MCF 10A (cell line): ENCODE results near the gene NAA60. TPM values are rescaled to one million over a fixed set of nuclear protein-coding genes. Genes with fewer than 3 reads are reported as not detected.

Experiments
- BruUV-seq: library from RNA; stranded (reverse); fragments of 400-500 nt; replicated peaks from 2 replicates; lab custom pipeline; 2021; lab: Mats Ljungman, UMichigan
- CTCF ChIA-PET: fragments of 300-600 bp; sonication (Branson Sonifier 250); formaldehyde crosslinking; extraction: SDS; loops from one replicate; lab custom pipeline; 2021; ENCODE audit warnings: antibody characterized with exemption, inconsistent platforms; lab: Yijun Ruan, JAX
- POLR2A ChIA-PET: fragments of 300-600, 350-650 bp; sonication (Branson Sonifier 250); formaldehyde crosslinking; extraction: SDS; loops from one replicate; lab custom pipeline; 2020; ENCODE audit warnings: antibody characterized with exemption, inconsistent platforms; lab: Yijun Ruan, JAX
- DNase-seq: peaks from one replicate; pipeline ENCODE4 v3.0.0-alpha.2; 2018; ENCODE audit not compliant: unreplicated experiment
- H3K27ac Mint-ChIP-seq: one replicate; pipeline ENCODE4 v1.8.0; 2022; ENCODE audit warnings: mild to moderate bottlenecking, low read depth, mixed read lengths; ENCODE audit not compliant: unreplicated experiment
- H3K27me3 Mint-ChIP-seq: one replicate; pipeline ENCODE4 v1.8.0; 2022; ENCODE audit warnings: mixed read lengths; ENCODE audit not compliant: insufficient read depth, unreplicated experiment
- H3K36me3 Mint-ChIP-seq: one replicate; pipeline ENCODE4 v1.8.0; 2022; ENCODE audit warnings: mild to moderate bottlenecking, moderate library complexity, mixed read lengths; ENCODE audit not compliant: insufficient read depth, unreplicated experiment
- H3K4me1 Mint-ChIP-seq: one replicate; pipeline ENCODE4 v1.8.0; 2022; ENCODE audit warnings: mixed read lengths; ENCODE audit not compliant: insufficient read depth, unreplicated experiment
- H3K4me3 Mint-ChIP-seq: one replicate; pipeline ENCODE4 v1.8.0; 2022; ENCODE audit warnings: mild to moderate bottlenecking, moderate library complexity, mixed read lengths; ENCODE audit not compliant: unreplicated experiment
- H3K9me3 Mint-ChIP-seq: one replicate; pipeline ENCODE4 v1.8.0; 2022; ENCODE audit warnings: mixed read lengths; ENCODE audit not compliant: unreplicated experiment
- intact Hi-C: fragments of 100-400 bp; cut with micrococcal nuclease; formaldehyde crosslinking; loops from 2 replicates; pipeline ENCODE4 v1.14.1; 2022
- total RNA-seq: library from RNA; stranded (reverse); gene quantifications from 2 replicates; pipeline ENCODE4 v1.2.3, GENCODE V29; 2022
- TF ChIP-seq, protein P1 (sequence below): fragments of 200-600 bp; IDR thresholded peaks from one replicate; pipeline ENCODE4 v1.8.0; 2022; ENCODE audit warnings: antibody characterized with exemption, mild to moderate bottlenecking; ENCODE audit not compliant: unreplicated experiment

The NAA60 gene
- total RNA-seq, 1 experiment from 2014 or later, result 38.6 TPM

DNA sequence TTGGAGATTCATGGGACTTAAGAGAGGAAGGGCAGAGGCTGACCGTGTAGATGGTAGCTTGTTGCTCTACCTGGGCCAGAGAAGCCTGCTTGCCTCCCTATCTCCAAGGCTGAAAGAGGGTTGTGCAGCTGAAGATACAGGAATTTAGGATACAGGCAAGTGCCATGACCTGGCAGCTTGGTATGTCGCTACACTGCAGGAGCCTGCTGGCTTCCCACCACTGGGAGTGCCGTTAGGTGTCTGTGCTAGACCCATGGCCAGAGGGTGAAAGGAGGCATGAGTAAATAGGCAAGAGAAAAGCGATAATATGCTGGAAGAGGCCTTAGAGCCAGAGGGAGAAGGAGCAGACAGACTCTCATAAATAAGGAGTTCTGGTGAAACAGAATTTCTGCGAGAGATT lies 10.6 kb downstream of the NAA60 start:
- CTCF ChIA-PET, result interaction anchor here (0.6 kb wide), 1 partner anchor 304 kb away, joined by 4 read pairs; no protein-coding TSS in a partner anchor
- no peak for DNase-seq
- H3K4me3 Mint-ChIP-seq, result no peak overlapping the region

DNA sequence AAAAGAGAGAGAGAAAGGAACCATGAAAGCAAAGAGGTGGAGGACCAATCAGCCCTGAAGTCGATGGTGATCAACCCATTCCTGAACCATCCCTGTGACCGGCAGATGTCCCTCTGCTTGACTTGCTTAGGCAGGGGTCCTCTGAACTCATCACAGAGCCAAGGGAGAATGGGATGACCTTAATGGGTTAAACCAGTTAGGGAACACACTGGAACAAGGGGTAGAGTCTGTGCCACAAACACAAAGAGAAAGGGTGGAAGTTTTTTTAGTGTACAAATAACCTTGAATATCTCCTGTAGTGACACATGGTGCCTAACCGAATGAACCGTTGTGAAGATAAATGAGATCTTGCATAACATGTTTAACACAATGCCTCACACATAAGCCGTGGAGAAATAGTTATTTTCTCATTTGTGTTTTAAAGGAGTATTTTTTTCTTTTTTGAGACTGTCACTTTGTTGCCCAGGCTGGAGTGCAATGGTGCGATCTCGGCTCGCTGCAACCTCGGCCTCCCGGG lies 11.2 kb downstream of the NAA60 start:
- H3K4me3 Mint-ChIP-seq, result no peak overlapping the region
- TF ChIP-seq, protein P1, sequence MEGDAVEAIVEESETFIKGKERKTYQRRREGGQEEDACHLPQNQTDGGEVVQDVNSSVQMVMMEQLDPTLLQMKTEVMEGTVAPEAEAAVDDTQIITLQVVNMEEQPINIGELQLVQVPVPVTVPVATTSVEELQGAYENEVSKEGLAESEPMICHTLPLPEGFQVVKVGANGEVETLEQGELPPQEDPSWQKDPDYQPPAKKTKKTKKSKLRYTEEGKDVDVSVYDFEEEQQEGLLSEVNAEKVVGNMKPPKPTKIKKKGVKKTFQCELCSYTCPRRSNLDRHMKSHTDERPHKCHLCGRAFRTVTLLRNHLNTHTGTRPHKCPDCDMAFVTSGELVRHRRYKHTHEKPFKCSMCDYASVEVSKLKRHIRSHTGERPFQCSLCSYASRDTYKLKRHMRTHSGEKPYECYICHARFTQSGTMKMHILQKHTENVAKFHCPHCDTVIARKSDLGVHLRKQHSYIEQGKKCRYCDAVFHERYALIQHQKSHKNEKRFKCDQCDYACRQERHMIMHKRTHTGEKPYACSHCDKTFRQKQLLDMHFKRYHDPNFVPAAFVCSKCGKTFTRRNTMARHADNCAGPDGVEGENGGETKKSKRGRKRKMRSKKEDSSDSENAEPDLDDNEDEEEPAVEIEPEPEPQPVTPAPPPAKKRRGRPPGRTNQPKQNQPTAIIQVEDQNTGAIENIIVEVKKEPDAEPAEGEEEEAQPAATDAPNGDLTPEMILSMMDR, result no peak
- intact Hi-C loops, result loop anchor here (5.0 kb wide), 1 partner anchor 192 kb away; no protein-coding TSS in a partner anchor
- no peaks in the 10 kb centered on the region for H3K9me3 Mint-ChIP-seq
- ChIA-PET POLR2A (no interaction called here), CTCF (interaction anchor here (0.6 kb wide), 1 partner anchor 305 kb away, joined by 4 read pairs; no protein-coding TSS in a partner anchor)
- BruUV-seq, result no TSS peak
- H3K36me3 Mint-ChIP-seq, result peaks cover 24% of the 10 kb centered on the region
- no peak for DNase-seq
- no peaks in the 10 kb centered on the region for H3K27me3 Mint-ChIP-seq
- peaks cover 18% of the 10 kb centered on the region for H3K4me1 Mint-ChIP-seq
- no peak overlapping the region for H3K27ac Mint-ChIP-seq

More for the DNA sequence above, 10.6 kb downstream of the NAA60 start:
- TF ChIP-seq, protein P1, result no peak
- intact Hi-C loops, result no loop called here
- Mint-ChIP-seq H3K4me1 (peaks cover 12% of the 10 kb centered on the region), H3K36me3 (peaks cover 30% of the 10 kb centered on the region), H3K27me3 (no peaks in the 10 kb centered on the region), H3K27ac (no peak overlapping the region), H3K9me3 (no peaks in the 10 kb centered on the region)
- no TSS peak for BruUV-seq
- POLR2A ChIA-PET, result interaction anchor here (1.5 kb wide), 1 partner anchor 10 kb away, joined by 10 read pairs; the partner anchor contains the start of genes NAA60 and ZNF597

DNA sequence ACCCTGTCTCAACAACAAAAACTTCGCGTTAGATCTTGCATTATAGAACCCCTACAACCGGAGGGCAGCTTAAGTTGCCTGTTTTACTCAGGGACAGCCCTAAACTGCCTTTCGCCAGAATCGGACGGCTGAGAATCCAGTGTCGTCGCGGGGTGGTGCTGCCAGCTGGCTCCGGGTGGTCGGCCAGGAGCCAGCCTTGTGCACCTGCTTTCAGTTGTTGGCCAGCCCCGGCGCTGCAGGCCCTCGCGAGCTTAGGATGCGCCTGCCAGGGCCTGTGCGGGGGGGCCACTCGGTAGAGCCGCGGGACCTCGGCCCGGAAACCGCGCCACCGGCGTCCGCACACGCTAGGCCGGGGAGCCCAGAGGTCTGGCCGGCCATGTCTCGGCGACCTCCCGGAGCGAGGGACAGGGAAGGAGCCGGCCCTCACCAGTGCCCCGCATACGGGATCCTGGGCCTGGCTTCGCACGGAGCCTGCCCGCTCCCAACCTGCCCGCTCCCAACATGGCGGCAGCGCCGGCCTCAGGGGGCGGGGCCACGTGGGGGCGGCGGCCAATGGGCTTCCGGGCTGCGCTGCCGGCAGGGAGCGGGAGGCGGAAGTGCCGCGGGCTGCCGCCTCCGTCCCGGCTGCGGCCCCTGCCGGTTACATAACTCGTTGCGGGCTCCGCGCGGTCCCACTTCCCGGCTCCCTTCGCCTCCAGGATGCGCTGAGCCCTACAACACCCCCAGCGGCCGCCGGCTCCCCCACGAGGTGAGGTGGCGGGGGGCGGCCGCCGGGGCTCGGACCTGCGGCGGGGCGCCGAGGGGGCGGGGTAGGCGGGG lies 14.2 kb downstream of the NAA60 start:
- no peaks in the 10 kb centered on the region for H3K9me3 Mint-ChIP-seq
- ChIA-PET POLR2A (interaction anchor here (0.6 to 2.8 kb wide), 12 partner anchors 14 to 1207 kb away, joined by 3 to 31 read pairs (median 4); partner anchors contain the start of genes NAA60, TIGD7, ZNF174 and ZNF263), CTCF (interaction anchor here (0.6 to 1.1 kb wide), 4 partner anchors 28 to 268 kb away, joined by 3 to 7 read pairs (median 3); partner anchors contain the start of genes TIGD7 and ZNF75A)
- intact Hi-C loops, result loop anchor here (1.0 to 5.0 kb wide), 3 partner anchors 57 to 274 kb away; partner anchors contain the start of genes ZNF174 and ZSCAN32
- peak; percentile 87 for DNase-seq
- BruUV-seq, result TSS peak; percentile 91
- H3K27me3 Mint-ChIP-seq, result no peaks in the 10 kb centered on the region
- H3K27ac Mint-ChIP-seq, result peak overlapping the region; percentile 75
- TF ChIP-seq, protein P1, result peak; percentile 34
- peak overlapping the region; percentile 84 for H3K4me3 Mint-ChIP-seq
- H3K36me3 Mint-ChIP-seq, result peaks cover 17% of the 10 kb centered on the region
- peaks cover 31% of the 10 kb centered on the region for H3K4me1 Mint-ChIP-seq
